Large intestine (tissue), 3 donors: ENCODE data around the gene SDF4. TPM values are rescaled to one million over a fixed set of nuclear protein-coding genes. Genes with fewer than 3 reads are reported as not detected.

ENCODE experiments used
- DNase-seq, 2 donors: peaks; one replicate each; pipeline versions ENCODE4 v3.0.0 to v3.0.0-alpha.2; 2013
- H3K27ac ChIP-seq: one replicate; pipeline ENCODE4 v1.5.1; 2013; ENCODE audit warnings: low read length
- H3K27me3 ChIP-seq: 2 replicates; pipeline ENCODE4 v1.6.1; 2013; ENCODE audit warnings: low read length; ENCODE audit not compliant: control insufficient read depth, insufficient read depth
- H3K36me3 ChIP-seq: 2 replicates; pipeline ENCODE4 v1.6.1; 2013; ENCODE audit warnings: low read length; ENCODE audit not compliant: control insufficient read depth, insufficient read depth
- H3K4me1 ChIP-seq: one replicate; pipeline ENCODE4 v1.6.1; 2013; ENCODE audit warnings: low read length; ENCODE audit not compliant: control insufficient read depth, insufficient read depth
- H3K4me3 ChIP-seq: one replicate; pipeline ENCODE4 v1.5.1; 2013; ENCODE audit warnings: low read length
- H3K9me3 ChIP-seq: one replicate; pipeline ENCODE4 v1.6.1; 2013; ENCODE audit warnings: mild to moderate bottlenecking, low read depth, low read length, moderate library complexity; ENCODE audit not compliant: control insufficient read depth
- WGBS: methylation state at CpG from one replicate; pipeline ENCODE4 v1.1.5; 2013; ENCODE audit warnings: low lambda C conversion rate; ENCODE audit not compliant: insufficient coverage; 5-methylcytosine and 5-hydroxymethylcytosine counted together
- polyA plus RNA-seq: library from polyadenylated mRNA; unstranded; fragments of 120-200 nt; gene quantifications from one replicate; pipeline ENCODE4 v1.2.1, GENCODE V29; 2013

Gene SDF4
- polyA plus RNA-seq, 1 donor: 174 TPM

GRCh38 chr1:1235016-1235744 lies 3.4 kb upstream of the SDF4 start:
- Histone ChIP-seq H3K27ac (no peak overlapping the region), H3K4me1 (peaks cover 49% of the 10 kb centered on the region), H3K9me3 (peaks cover 26% of the 10 kb centered on the region), H3K36me3 (peaks cover 11% of the 10 kb centered on the region), H3K27me3 (peaks cover 30% of the 10 kb centered on the region), H3K4me3 (no peak overlapping the region)
- WGBS: no CpG with 5 or more reads among the region's 27 CpGs
- DNase-seq: no peak

GRCh38 chr1:1234180-1234808 lies 2.5 kb upstream of the SDF4 start:
- H3K9me3 ChIP-seq: peaks cover 19% of the 10 kb centered on the region
- peaks cover 45% of the 10 kb centered on the region for H3K4me1 ChIP-seq

GRCh38 chr1:1233567-1233892 lies 1.7 kb upstream of the SDF4 start:
- peaks cover 21% of the 10 kb centered on the region for H3K9me3 ChIP-seq
- no peak for DNase-seq
- H3K27me3 ChIP-seq: peaks cover 13% of the 10 kb centered on the region
- no peak overlapping the region for H3K27ac ChIP-seq
- WGBS: 100% methylated on average over 5 of the region's 15 CpGs
- peaks cover 43% of the 10 kb centered on the region for H3K4me1 ChIP-seq
- H3K4me3 ChIP-seq: no peak overlapping the region
- peaks cover 22% of the 10 kb centered on the region for H3K36me3 ChIP-seq

More at GRCh38 chr1:1234180-1234808, 2.5 kb upstream of the SDF4 start:
- Histone ChIP-seq H3K27ac (no peak overlapping the region), H3K4me3 (no peak overlapping the region), H3K36me3 (peaks cover 18% of the 10 kb centered on the region), H3K27me3 (peaks cover 21% of the 10 kb centered on the region)
- no CpG with 5 or more reads among the region's 28 CpGs for WGBS
- DNase-seq: no peak

GRCh38 chr1:1232796-1233566 lies 1.2 kb upstream of the SDF4 start:
- H3K4me1 ChIP-seq: peaks cover 37% of the 10 kb centered on the region
- peaks cover 22% of the 10 kb centered on the region for H3K9me3 ChIP-seq
- WGBS: no CpG with 5 or more reads among the region's 98 CpGs
- H3K27me3 ChIP-seq: peaks cover 8% of the 10 kb centered on the region
- H3K36me3 ChIP-seq: peaks cover 28% of the 10 kb centered on the region
- H3K27ac ChIP-seq: no peak overlapping the region
- H3K4me3 ChIP-seq: no peak overlapping the region
- DNase-seq: no peak

- H3K36me3 ChIP-seq: peaks cover 35% of the 10 kb centered on the region
- peaks cover 18% of the 10 kb centered on the region for H3K9me3 ChIP-seq
- H3K4me3 ChIP-seq: peak within 1 kb of the TSS; percentile 72
- no CpG with 5 or more reads among the region's 100 CpGs for WGBS
- H3K4me1 ChIP-seq: peaks cover 30% of the 10 kb centered on the region
- H3K27me3 ChIP-seq: peaks cover 3% of the 10 kb centered on the region
- peak within 1 kb of the TSS; percentile 90 for H3K27ac ChIP-seq
- peak in 1 of 2 donors; percentile 80 for DNase-seq
Observed at GRCh38 chr1:1232208-1232795, 501 bp upstream of the SDF4 start, which contains the start of gene B3GALT6. Gene B3GALT6, plus strand, starts transcription at chr1:1232237. Its CDS starts 42 bp downstream, at chr1:1232279.

- H3K4me3 ChIP-seq: peak overlapping the region; percentile 72
- peaks cover 17% of the 10 kb centered on the region for H3K9me3 ChIP-seq
- H3K27me3 ChIP-seq: no peaks in the 10 kb centered on the region
- H3K36me3 ChIP-seq: peaks cover 47% of the 10 kb centered on the region
- H3K27ac ChIP-seq: peak overlapping the region; percentile 90
- peak; percentile 87 to 91 for DNase-seq
- WGBS: no CpG with 5 or more reads among the region's 24 CpGs
- peaks cover 16% of the 10 kb centered on the region for H3K4me1 ChIP-seq
Observed at GRCh38 chr1:1230656-1231399, 973 bp downstream of the SDF4 start.

GRCh38 chr1:1229770-1230169 lies 2.0 kb downstream of the SDF4 start:
- H3K27me3 ChIP-seq: no peaks in the 10 kb centered on the region
- H3K4me1 ChIP-seq: peaks cover 16% of the 10 kb centered on the region
- no peak overlapping the region for H3K27ac ChIP-seq
- DNase-seq: no peak
- H3K4me3 ChIP-seq: no peak overlapping the region
- whole genome bisulfite sequencing: no CpG with 5 or more reads among the region's 19 CpGs
- peaks cover 17% of the 10 kb centered on the region for H3K9me3 ChIP-seq
- peaks cover 56% of the 10 kb centered on the region for H3K36me3 ChIP-seq

- Histone ChIP-seq H3K9me3 (peaks cover 17% of the 10 kb centered on the region), H3K4me3 (no peak overlapping the region), H3K27me3 (no peaks in the 10 kb centered on the region), H3K27ac (no peak overlapping the region), H3K4me1 (peaks cover 13% of the 10 kb centered on the region), H3K36me3 (peaks cover 55% of the 10 kb centered on the region)
- no peak for DNase-seq
- no CpG with 5 or more reads among the region's 28 CpGs for WGBS
Observed at GRCh38 chr1:1228596-1229321, 3.0 kb downstream of the SDF4 start.

- no CpG with 5 or more reads among the region's 30 CpGs for WGBS
- Histone ChIP-seq H3K36me3 (peaks cover 58% of the 10 kb centered on the region), H3K27ac (no peak overlapping the region), H3K4me1 (peaks cover 11% of the 10 kb centered on the region), H3K4me3 (no peak overlapping the region), H3K9me3 (peaks cover 11% of the 10 kb centered on the region), H3K27me3 (no peaks in the 10 kb centered on the region)
- no peak for DNase-seq
Observed at GRCh38 chr1:1228187-1228586, 3.6 kb downstream of the SDF4 start.
